Adrenal gland (tissue), 5 donors: ENCODE results near the gene NR2C2AP.

Experiments
- CTCF ChIP-seq, 6 experiments: fragments of 450-650 bp in 4 of 6; fragments of 200-600 bp in 2 of 6; sonication (generic) in 1 of 6; IDR thresholded peaks; 1 replicate in 5 of 6; 2 replicates in 1 of 6; pipeline versions ENCODE4 v1.5.1 to v1.8.0; 2016 to 2021; ENCODE audit warnings: antibody characterized with exemption in 6 of 6, mild to moderate bottlenecking in 2 of 6, moderate library complexity in 1 of 6
- POLR2A ChIP-seq, 2 donors: fragments of 450-650 bp; IDR thresholded peaks; one replicate each; pipeline ENCODE4 v1.6.1; 2017; ENCODE audit warnings: antibody characterized with exemption in 2 of 2, mild to moderate bottlenecking in 2 of 2, moderate library complexity in 1 of 2
- donor health status: DM: no; HTN: no; CAD: no.

GRCh38 chr19:19205416-19206410, 2.5 kb upstream of the NR2C2AP start:
- TF ChIP-seq CTCF (IDR thresholded peaks at IDR 0.05) (no peak), POLR2A (IDR thresholded peaks at IDR 0.05) (no peak)
